ENCODE data around the gene FLAD1.

FLAD1 gene

DNA sequence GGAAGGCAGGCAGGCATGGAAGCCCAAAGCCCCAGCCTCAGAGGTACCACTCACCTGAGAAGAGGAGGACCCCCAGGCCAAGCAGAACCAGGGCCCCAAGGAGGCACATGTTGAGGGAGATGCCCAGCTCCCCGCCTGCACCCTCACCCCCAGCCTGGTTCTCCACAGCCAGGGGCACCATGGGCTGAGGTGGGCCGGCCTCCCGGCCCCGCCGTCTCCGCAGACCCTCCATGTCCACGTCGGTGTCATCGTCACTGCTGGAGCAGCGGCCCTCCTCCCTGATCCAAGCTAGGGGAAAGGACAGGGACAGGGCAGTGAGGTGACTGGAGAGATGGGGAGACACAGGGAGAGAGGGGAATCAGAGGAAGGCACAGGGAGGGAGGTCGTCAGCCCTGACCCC, 35.1 kb upstream of the FLAD1 start:
- TF ChIP-seq MAX (IDR thresholded peaks at IDR 0.05; ENCODE audit: low read depth, low read length) = no peak
- TF ChIP-seq MYC (IDR thresholded peaks at IDR 0.05; ENCODE audit: low read depth, low read length) = no peak
- TF ChIP-seq CTCF (IDR thresholded peaks at IDR 0.05; ENCODE audit: low read depth, low read length) = no peak
- no peak for TF ChIP-seq POLR2A (IDR thresholded peaks at IDR 0.05; ENCODE audit: extremely low read depth, insufficient read length)
- H3K4me3 ChIP-seq (ENCODE audit: low read depth, low read length) = no peak overlapping the region
- no peak for DNase-seq (ENCODE audit: low read depth)

- no peak for DNase-seq (ENCODE audit: low read depth)
- H3K4me3 ChIP-seq (ENCODE audit: low read depth, low read length) = no peak overlapping the region
- TF ChIP-seq MYC (IDR thresholded peaks at IDR 0.05; ENCODE audit: low read depth, low read length) (no peak), POLR2A (IDR thresholded peaks at IDR 0.05; ENCODE audit: extremely low read depth, insufficient read length) (no peak), MAX (IDR thresholded peaks at IDR 0.05; ENCODE audit: low read depth, low read length) (no peak), CTCF (IDR thresholded peaks at IDR 0.05; ENCODE audit: low read depth, low read length) (no peak)
These were observed 31.1 kb upstream of the FLAD1 start for GRCh38 chr1:154951901-154952657.

DNA sequence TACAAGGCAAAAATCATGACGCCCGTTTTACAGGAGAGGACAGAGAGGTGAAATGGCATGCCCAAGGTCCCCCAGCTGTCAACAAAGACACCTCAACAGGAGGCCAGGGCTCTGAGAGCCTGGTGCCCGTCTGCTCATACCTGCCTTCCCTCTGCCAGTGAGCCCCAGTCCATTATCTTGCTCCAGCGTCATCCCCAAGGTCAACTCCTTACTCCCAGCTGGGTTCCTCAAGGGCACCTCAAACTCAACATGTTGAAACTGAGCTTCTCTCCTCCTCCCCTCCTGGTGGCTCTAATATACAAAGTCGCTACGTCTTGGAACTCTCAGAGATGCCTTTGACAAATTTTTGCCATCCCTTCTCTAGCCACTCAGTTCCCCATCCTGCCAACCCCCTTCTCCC, 30.5 kb upstream of the FLAD1 start:
- H3K4me3 ChIP-seq (ENCODE audit: low read depth, low read length) = no peak overlapping the region
- TF ChIP-seq POLR2A (IDR thresholded peaks at IDR 0.05; ENCODE audit: extremely low read depth, insufficient read length) = no peak
- no peak for TF ChIP-seq MYC (IDR thresholded peaks at IDR 0.05; ENCODE audit: low read depth, low read length)
- no peak for TF ChIP-seq CTCF (IDR thresholded peaks at IDR 0.05; ENCODE audit: low read depth, low read length)
- DNase-seq (ENCODE audit: low read depth) = no peak

DNA sequence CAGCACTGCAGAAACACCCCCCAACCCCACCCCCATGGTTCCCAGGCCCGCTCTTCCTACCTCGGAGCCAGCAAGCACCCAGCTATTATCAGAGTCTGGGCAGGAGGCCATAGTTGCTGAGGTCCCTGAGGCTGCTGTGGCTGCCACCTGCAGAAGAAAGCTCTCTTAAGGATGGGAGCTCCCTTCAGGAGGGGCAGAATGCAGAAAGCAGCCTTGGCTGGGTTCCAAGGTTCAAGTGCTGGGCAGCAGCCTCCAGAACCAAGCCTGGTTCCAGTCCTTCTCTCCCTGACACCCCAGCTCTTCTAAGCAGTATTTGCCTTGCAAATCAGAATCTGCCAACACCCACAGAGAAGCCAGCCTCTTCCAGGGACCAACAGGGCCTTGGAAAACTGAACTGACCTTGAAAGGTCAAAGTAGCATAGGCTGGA, 29.5 kb upstream of the FLAD1 start:
- DNase-seq (ENCODE audit: low read depth) = no peak
- TF ChIP-seq MAX (IDR thresholded peaks at IDR 0.05; ENCODE audit: low read depth, low read length) (no peak), MYC (IDR thresholded peaks at IDR 0.05; ENCODE audit: low read depth, low read length) (no peak), POLR2A (IDR thresholded peaks at IDR 0.05; ENCODE audit: extremely low read depth, insufficient read length) (no peak), CTCF (IDR thresholded peaks at IDR 0.05; ENCODE audit: low read depth, low read length) (no peak)
- H3K4me3 ChIP-seq (ENCODE audit: low read depth, low read length) = no peak overlapping the region

DNA sequence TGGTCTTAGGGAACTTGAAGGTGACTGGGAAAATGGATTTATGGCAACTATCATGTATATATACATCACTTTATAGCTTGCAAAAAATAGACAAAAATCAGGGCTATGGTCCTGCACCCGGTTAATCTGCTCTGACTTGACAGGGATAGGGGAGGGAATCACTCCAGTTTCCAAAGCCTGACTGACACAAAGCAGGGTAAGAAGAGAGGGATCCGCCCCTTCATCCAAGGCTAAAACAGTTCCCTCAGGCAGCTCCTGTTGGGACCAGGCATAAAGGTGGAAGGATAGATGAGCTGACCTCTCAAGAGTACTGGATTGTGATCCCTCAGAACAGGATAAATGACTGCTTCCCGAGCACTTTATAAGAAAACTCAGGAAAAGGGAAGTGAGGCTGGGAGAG, 28.6 kb upstream of the FLAD1 start:
- no peak overlapping the region for H3K4me3 ChIP-seq (ENCODE audit: low read depth, low read length)
- no peak for DNase-seq (ENCODE audit: low read depth)
- no peak for TF ChIP-seq MAX (IDR thresholded peaks at IDR 0.05; ENCODE audit: low read depth, low read length)

- TF ChIP-seq MYC (IDR thresholded peaks at IDR 0.05; ENCODE audit: low read depth, low read length) (no peak), POLR2A (IDR thresholded peaks at IDR 0.05; ENCODE audit: extremely low read depth, insufficient read length) (no peak), MAX (IDR thresholded peaks at IDR 0.05; ENCODE audit: low read depth, low read length) (no peak), CTCF (IDR thresholded peaks at IDR 0.05; ENCODE audit: low read depth, low read length) (no peak)
- peak; percentile 27 for DNase-seq (ENCODE audit: low read depth)
- peak overlapping the region; percentile 79 for H3K4me3 ChIP-seq (ENCODE audit: low read depth, low read length)
These were observed 28.0 kb upstream of the FLAD1 start for GRCh38 chr1:154955039-154955717.
